Choroid plexus epithelial cell (primary cell): ENCODE data around the gene TTLL5.

Experiments used
- DNase-seq: peaks from one replicate; pipeline ENCODE4 v3.0.0-alpha.2; 2010; ENCODE audit warnings: low read depth
- H3K4me3 ChIP-seq: 2 replicates; pipeline ENCODE4 v1.5.1; 2011; ENCODE audit warnings: low read depth, mild to moderate bottlenecking, control low read depth, low read length, moderate library complexity
- CTCF ChIP-seq: conservative IDR thresholded peaks from 2 replicates; pipeline ENCODE4 v1.5.1; 2011; ENCODE audit warnings: low read depth, mild to moderate bottlenecking, control low read depth, inconsistent platforms, low read length, moderate library complexity

TTLL5 gene

GRCh38 chr14:75783602-75784313, 122.7 kb downstream of the TTLL5 start:
- H3K4me3 ChIP-seq: no peak overlapping the region
- no peak for DNase-seq
- TF ChIP-seq CTCF: no peak

DNA sequence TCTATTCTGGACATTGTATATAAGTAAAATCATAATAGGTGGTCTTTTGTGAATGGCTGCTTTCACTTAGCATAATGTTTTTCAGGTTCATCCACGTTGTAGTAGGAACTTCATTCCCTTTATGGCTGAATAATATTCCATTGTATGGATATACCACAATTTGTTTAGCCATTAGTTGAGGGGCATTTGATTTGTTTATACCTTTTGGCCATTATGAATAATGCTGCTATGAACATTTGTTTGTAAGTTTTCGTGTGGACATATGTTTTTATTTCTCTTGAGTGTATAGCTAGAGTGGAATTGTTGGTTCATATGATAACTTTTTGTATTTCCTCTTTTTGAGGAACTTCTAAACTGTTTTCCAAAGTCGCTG, 123.3 kb downstream of the TTLL5 start:
- TF ChIP-seq CTCF: no peak
- H3K4me3 ChIP-seq: no peak overlapping the region
- no peak for DNase-seq

DNA sequence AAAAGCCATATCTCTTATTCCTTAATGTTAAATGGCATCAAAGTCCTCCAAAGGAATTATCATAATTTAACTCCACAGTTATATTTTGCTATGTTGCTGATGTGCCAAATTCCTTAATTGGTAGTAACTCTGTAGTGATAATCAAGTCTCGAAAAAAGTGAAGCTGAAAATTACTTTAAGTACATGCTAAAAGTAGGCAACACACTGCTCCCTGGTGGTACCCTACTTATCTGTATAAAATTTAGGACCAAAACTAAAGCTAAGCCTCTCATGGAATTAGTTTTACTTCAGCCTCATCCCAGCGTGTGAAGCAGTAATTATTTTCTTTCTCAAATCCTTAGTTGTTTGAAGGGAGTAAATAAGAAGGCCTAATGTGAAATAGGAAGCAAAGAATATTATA, 132.8 kb downstream of the TTLL5 start:
- DNase-seq: peak; percentile 58
- H3K4me3 ChIP-seq: no peak overlapping the region
- TF ChIP-seq CTCF: peak; percentile 32

- peak; percentile 76 for TF ChIP-seq CTCF
- no peak overlapping the region for H3K4me3 ChIP-seq
- peak; percentile 94 for DNase-seq
Measured at GRCh38 chr14:75794615-75795038, 133.6 kb downstream of the TTLL5 start.

DNA sequence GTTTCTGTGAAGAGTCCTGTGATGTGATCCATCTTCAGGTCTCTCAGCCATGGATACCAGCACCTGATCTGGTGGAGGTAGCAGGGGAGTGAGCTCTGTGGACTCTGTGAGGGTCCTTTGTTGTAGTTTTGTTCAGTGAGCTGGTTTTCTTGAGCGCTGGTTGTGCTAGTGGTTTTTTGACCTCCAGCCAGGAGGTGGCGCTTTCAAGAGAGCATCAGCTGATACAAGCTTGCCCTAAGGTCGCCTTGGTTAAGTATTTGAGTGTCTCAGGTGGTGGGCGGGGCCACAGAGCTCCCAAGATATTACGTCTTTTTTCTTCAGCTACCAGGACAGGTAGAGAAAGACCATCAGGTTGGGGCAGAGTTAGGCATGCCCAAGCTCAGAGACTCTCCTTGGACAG, 139.7 kb downstream of the TTLL5 start:
- no peak overlapping the region for H3K4me3 ChIP-seq
- DNase-seq: no peak
- no peak for TF ChIP-seq CTCF

GRCh38 chr14:75802486-75802885, 141.4 kb downstream of the TTLL5 start:
- no peak overlapping the region for H3K4me3 ChIP-seq
- TF ChIP-seq CTCF: no peak
- no peak for DNase-seq

DNA sequence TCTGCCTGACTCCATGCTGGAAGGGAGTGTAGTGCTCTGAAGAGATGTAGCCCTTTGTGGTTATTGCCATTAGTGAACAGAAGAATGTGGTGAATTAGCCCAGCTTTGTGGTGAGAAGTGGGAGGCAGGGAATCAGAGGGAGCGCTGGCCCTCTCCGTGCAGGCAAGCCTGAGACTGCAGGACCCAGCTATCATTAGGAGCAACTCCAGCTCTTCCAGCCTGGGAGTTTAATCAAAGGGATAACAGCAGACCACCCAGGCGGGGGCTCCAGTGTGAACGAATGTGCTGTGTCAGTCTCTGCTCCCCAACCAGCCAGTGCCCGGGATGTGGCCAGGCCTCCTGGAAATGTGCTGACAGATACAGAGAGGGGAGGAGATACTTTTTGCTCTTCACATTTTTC, 142.7 kb downstream of the TTLL5 start:
- no peak for TF ChIP-seq CTCF
- H3K4me3 ChIP-seq: no peak overlapping the region
- DNase-seq: no peak
